GM23248 (cell line): ENCODE measurements around the gene HIPK2. TPM values are rescaled to one million over a fixed set of nuclear protein-coding genes. Genes with fewer than 3 reads are reported as not detected.

ENCODE experiments used
- DNase-seq: peaks from one replicate; pipeline ENCODE4 v3.0.0-alpha.2; 2015
- H2AFZ ChIP-seq: fragments of 200-600 bp; sonication (generic); 2 replicates; pipeline ENCODE4 v1.6.1; 2016; ENCODE audit warnings: antibody characterized with exemption
- H3F3A ChIP-seq: fragments of 200-600 bp; sonication (generic); 2 replicates; pipeline ENCODE4 v1.6.1; 2016; ENCODE audit warnings: mild to moderate bottlenecking, antibody characterized with exemption, mixed run types; ENCODE audit not compliant: insufficient read depth
- H3K27ac ChIP-seq: fragments of 200-600 bp; sonication (generic); 2 replicates; pipeline ENCODE4 v1.5.1; 2016; ENCODE audit warnings: mild to moderate bottlenecking
- H3K27me3 ChIP-seq: fragments of 200-600 bp; sonication (generic); replicated peaks from 2 replicates; pipeline ENCODE4 v1.6.1; 2016; ENCODE audit warnings: mild to moderate bottlenecking; ENCODE audit not compliant: insufficient read depth
- H3K36me3 ChIP-seq: fragments of 200-600 bp; sonication (generic); 2 replicates; pipeline ENCODE4 v1.6.1; 2016; ENCODE audit warnings: low read depth, mild to moderate bottlenecking
- H3K4me1 ChIP-seq: fragments of 200-600 bp; sonication (generic); 2 replicates; pipeline ENCODE4 v1.6.1; 2016; ENCODE audit warnings: mild to moderate bottlenecking; ENCODE audit not compliant: insufficient read depth
- H3K4me2 ChIP-seq: fragments of 200-600 bp; sonication (generic); one replicate; pipeline ENCODE4 v1.6.1; 2016; ENCODE audit warnings: mild to moderate bottlenecking; ENCODE audit not compliant: unreplicated experiment
- H3K4me3 ChIP-seq: fragments of 200-600 bp; sonication (generic); 2 replicates; pipeline ENCODE4 v1.5.1; 2016; ENCODE audit warnings: mild to moderate bottlenecking
- H3K79me2 ChIP-seq: fragments of 200-600 bp; sonication (generic); 2 replicates; pipeline ENCODE4 v1.6.1; 2016; ENCODE audit warnings: mild to moderate bottlenecking; ENCODE audit not compliant: insufficient read depth
- H3K9ac ChIP-seq: fragments of 200-600 bp; sonication (generic); 2 replicates; pipeline ENCODE4 v1.6.1; 2016; ENCODE audit warnings: mild to moderate bottlenecking
- H3K9me2 ChIP-seq: fragments of 200-600 bp; sonication (generic); 2 replicates; pipeline ENCODE4 v1.6.1; 2016; ENCODE audit warnings: mixed run types, mild to moderate bottlenecking, moderate library complexity; ENCODE audit not compliant: insufficient read depth
- H3K9me3 ChIP-seq: fragments of 200-600 bp; sonication (generic); one replicate; pipeline ENCODE4 v1.6.1; 2017; ENCODE audit warnings: low read depth
- H4K20me1 ChIP-seq: fragments of 200-600 bp; sonication (generic); 2 replicates; pipeline ENCODE4 v1.6.0; 2016; ENCODE audit not compliant: insufficient read depth
- EZH2 ChIP-seq: fragments of 200-600 bp; sonication (generic); IDR thresholded peaks from 2 replicates; pipeline ENCODE4 v1.6.1; 2018; ENCODE audit warnings: antibody characterized with exemption, mild to moderate bottlenecking; ENCODE audit not compliant: insufficient read depth, poor library complexity, severe bottlenecking
- EZH2phosphoT487 ChIP-seq: fragments of 200-600 bp; sonication (generic); IDR thresholded peaks from 2 replicates; pipeline ENCODE4 v1.6.1; 2018; ENCODE audit warnings: antibody characterized with exemption, moderate library complexity, mild to moderate bottlenecking, low read depth; ENCODE audit not compliant: insufficient read depth
- WGBS, 2 experiments: methylation state at CpG; one replicate each; pipeline ENCODE4 v1.1.6; 2015 to 2017; ENCODE audit warnings: low lambda C conversion rate in 2 of 2, low coverage in 1 of 2; ENCODE audit errors: missing lambda C conversion rate in 2 of 2; 5-methylcytosine and 5-hydroxymethylcytosine counted together
- in situ Hi-C: fragments of 300-500 bp; cut with MboI; formaldehyde crosslinking; loops from 2 replicates; pipeline ENCODE4 v1.15.0; 2020
- polyA plus RNA-seq: library from polyadenylated mRNA; unstranded; fragments of >200 nt; fragmentation: Nextera tagmentation; extraction: Ambion mirVana; gene quantifications from 2 replicates; pipeline ENCODE4 v1.2.1, GENCODE V29; 2016
- total RNA-seq: library from RNA; depleted of rRNA; stranded (reverse); fragments of >200 nt; shearing (Covaris generic); gene quantifications from 2 replicates; pipeline ENCODE4 v1.2.3, GENCODE V29; 2014

Gene HIPK2
- total and polyA plus RNA-seq, 2 experiments from 2014 or later: 4.7 to 7.9 TPM

DNA sequence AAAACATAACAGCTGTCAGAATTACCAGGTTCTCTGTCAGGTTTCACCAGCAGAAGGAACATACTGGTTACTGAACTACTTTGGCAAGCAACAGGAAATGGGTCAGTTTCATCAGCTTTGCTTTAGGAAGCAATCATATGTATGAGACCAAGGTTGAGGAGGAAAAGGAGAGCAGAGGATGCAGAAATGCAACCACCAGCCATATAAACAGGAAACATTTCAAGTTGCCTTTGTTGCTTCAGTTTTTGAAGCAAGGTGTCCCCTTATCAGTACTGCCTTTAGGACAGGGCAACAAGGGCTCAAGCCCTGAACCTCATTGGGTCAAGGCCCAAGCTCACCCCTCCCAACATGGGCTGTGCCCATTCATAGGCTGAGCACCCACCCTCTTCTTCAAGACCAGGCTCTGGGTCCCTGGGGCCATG lies 10.2 kb downstream of the HIPK2 start:
- Histone ChIP-seq H3K36me3 (0 out of 2 replicates have a peak, but pooled peaks cover 3% of the 10 kb centered on the region), H3K9ac (no peak overlapping the region), H2AFZ (no peak overlapping the region), H3K27ac (no peak overlapping the region), H3K4me1 (peaks cover 13% of the 10 kb centered on the region), H3F3A (peaks cover 18% of the 10 kb centered on the region; the same call in 1 of the 2 replicates), H3K4me2 (no peak overlapping the region), H3K9me2 (no peaks in the 10 kb centered on the region), H4K20me1 (peaks cover 1% of the 10 kb centered on the region; the same call in 1 of the 2 replicates), H3K4me3 (no peak overlapping the region), H3K79me2 (peaks cover 100% of the 10 kb centered on the region), H3K27me3 (no peaks in the 10 kb centered on the region), H3K9me3 (no peaks in the 10 kb centered on the region)
- TF ChIP-seq EZH2: no peak
- TF ChIP-seq EZH2phosphoT487: no peak
- DNase-seq: no peak
- in situ Hi-C loops: no loop called here

- peaks cover 100% of the 10 kb centered on the region for H3K79me2 ChIP-seq
- H3K27ac ChIP-seq: no peak overlapping the region
- no peak overlapping the region for H3K4me3 ChIP-seq
- in situ Hi-C loops: no loop called here
- H3K9me2 ChIP-seq: no peaks in the 10 kb centered on the region
- H3K4me2 ChIP-seq: no peak overlapping the region
- no peaks in the 10 kb centered on the region for H3K27me3 ChIP-seq
- DNase-seq: no peak
- no peak overlapping the region for H2AFZ ChIP-seq
- H3K36me3 ChIP-seq: 0 out of 2 replicates have a peak, but pooled peaks cover 3% of the 10 kb centered on the region
- no peak overlapping the region for H3K9ac ChIP-seq
- no peaks in the 10 kb centered on the region; the same call in 1 of the 2 replicates for H3K4me1 ChIP-seq
- 97 to 98% methylated on average over 2 of the region's 2 CpGs for WGBS, 2 experiments
- H3K9me3 ChIP-seq: no peaks in the 10 kb centered on the region
- H4K20me1 ChIP-seq: peaks cover 7% of the 10 kb centered on the region
- TF ChIP-seq EZH2phosphoT487 (no peak), EZH2 (no peak)
- H3F3A ChIP-seq: peaks cover 8% of the 10 kb centered on the region; the same call in 1 of the 2 replicates
Measured at GRCh38 chr7:139765143-139765542, 12.7 kb downstream of the HIPK2 start.

- Histone ChIP-seq H3K4me2 (no peak overlapping the region), H2AFZ (no peak overlapping the region), H3K27me3 (no peaks in the 10 kb centered on the region), H3K79me2 (peaks cover 100% of the 10 kb centered on the region), H3K4me1 (no peaks in the 10 kb centered on the region; the same call in 1 of the 2 replicates), H3K4me3 (no peak overlapping the region), H3K9me2 (no peaks in the 10 kb centered on the region), H3K27ac (no peak overlapping the region), H3K9me3 (no peaks in the 10 kb centered on the region), H3K36me3 (no peaks in the 10 kb centered on the region), H3F3A (peaks cover 8% of the 10 kb centered on the region; the same call in 1 of the 2 replicates), H3K9ac (no peak overlapping the region), H4K20me1 (peaks cover 7% of the 10 kb centered on the region)
- no peak for DNase-seq
- 57 to 65% methylated on average over 7 to 10 of the region's 10 CpGs for WGBS, 2 experiments
- TF ChIP-seq EZH2phosphoT487 (no peak), EZH2 (no peak)
- in situ Hi-C loops: no loop called here
Measured at GRCh38 chr7:139763330-139763729, 14.5 kb downstream of the HIPK2 start.

DNA sequence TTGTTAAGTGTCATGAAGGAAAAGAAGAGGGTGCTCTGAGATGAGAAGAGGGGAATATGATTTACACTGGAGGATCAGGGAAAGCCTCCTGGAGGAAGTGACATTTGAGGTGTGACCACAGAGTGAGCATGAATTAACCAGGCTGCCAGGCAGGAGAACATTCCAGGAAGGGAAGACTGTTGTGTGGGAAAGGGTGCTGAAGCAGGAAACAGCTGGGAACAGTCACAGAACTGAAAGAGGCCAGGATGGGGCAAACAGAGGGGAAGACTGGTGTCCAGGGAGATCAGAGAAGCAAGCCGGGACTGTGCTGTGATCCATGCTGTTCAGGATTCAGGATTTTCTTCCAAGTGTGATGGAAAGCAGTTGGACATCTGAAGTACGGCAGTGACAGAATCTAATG lies 14.9 kb downstream of the HIPK2 start:
- Histone ChIP-seq H3K9me2 (no peaks in the 10 kb centered on the region), H3K36me3 (no peaks in the 10 kb centered on the region), H3K27me3 (no peaks in the 10 kb centered on the region), H2AFZ (no peak overlapping the region), H3K9me3 (no peaks in the 10 kb centered on the region), H3K79me2 (peaks cover 100% of the 10 kb centered on the region), H3K9ac (no peak overlapping the region), H3K4me2 (no peak overlapping the region), H4K20me1 (peaks cover 7% of the 10 kb centered on the region), H3K4me3 (no peak overlapping the region), H3K27ac (no peak overlapping the region), H3F3A (peaks cover 8% of the 10 kb centered on the region; the same call in 1 of the 2 replicates), H3K4me1 (no peaks in the 10 kb centered on the region; the same call in 1 of the 2 replicates)
- 96 to 100% methylated on average over 2 of the region's 2 CpGs for WGBS, 2 experiments
- in situ Hi-C loops: no loop called here
- TF ChIP-seq EZH2phosphoT487 (no peak), EZH2 (no peak)
- DNase-seq: peak; percentile 56

GRCh38 chr7:139758388-139758787 lies 19.4 kb downstream of the HIPK2 start:
- Histone ChIP-seq H3K9ac (no peak overlapping the region), H3K27me3 (no peaks in the 10 kb centered on the region), H3K4me2 (no peak overlapping the region), H4K20me1 (peaks cover 13% of the 10 kb centered on the region), H3K36me3 (no peaks in the 10 kb centered on the region), H3K27ac (no peak overlapping the region), H3K9me2 (no peaks in the 10 kb centered on the region), H3K79me2 (peaks cover 100% of the 10 kb centered on the region), H3F3A (peaks cover 8% of the 10 kb centered on the region; the same call in 1 of the 2 replicates), H3K4me3 (no peak overlapping the region), H2AFZ (no peak overlapping the region), H3K4me1 (no peaks in the 10 kb centered on the region; the same call in 1 of the 2 replicates), H3K9me3 (no peaks in the 10 kb centered on the region)
- no peak for DNase-seq
- TF ChIP-seq EZH2phosphoT487 (no peak), EZH2 (no peak)
- in situ Hi-C loops: no loop called here
- 97 to 98% methylated on average over 8 of the region's 8 CpGs for WGBS, 2 experiments
